ENCODE results near the gene ATG16L2.

ATG16L2 gene, protein sequence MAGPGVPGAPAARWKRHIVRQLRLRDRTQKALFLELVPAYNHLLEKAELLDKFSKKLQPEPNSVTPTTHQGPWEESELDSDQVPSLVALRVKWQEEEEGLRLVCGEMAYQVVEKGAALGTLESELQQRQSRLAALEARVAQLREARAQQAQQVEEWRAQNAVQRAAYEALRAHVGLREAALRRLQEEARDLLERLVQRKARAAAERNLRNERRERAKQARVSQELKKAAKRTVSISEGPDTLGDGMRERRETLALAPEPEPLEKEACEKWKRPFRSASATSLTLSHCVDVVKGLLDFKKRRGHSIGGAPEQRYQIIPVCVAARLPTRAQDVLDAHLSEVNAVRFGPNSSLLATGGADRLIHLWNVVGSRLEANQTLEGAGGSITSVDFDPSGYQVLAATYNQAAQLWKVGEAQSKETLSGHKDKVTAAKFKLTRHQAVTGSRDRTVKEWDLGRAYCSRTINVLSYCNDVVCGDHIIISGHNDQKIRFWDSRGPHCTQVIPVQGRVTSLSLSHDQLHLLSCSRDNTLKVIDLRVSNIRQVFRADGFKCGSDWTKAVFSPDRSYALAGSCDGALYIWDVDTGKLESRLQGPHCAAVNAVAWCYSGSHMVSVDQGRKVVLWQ

DNA sequence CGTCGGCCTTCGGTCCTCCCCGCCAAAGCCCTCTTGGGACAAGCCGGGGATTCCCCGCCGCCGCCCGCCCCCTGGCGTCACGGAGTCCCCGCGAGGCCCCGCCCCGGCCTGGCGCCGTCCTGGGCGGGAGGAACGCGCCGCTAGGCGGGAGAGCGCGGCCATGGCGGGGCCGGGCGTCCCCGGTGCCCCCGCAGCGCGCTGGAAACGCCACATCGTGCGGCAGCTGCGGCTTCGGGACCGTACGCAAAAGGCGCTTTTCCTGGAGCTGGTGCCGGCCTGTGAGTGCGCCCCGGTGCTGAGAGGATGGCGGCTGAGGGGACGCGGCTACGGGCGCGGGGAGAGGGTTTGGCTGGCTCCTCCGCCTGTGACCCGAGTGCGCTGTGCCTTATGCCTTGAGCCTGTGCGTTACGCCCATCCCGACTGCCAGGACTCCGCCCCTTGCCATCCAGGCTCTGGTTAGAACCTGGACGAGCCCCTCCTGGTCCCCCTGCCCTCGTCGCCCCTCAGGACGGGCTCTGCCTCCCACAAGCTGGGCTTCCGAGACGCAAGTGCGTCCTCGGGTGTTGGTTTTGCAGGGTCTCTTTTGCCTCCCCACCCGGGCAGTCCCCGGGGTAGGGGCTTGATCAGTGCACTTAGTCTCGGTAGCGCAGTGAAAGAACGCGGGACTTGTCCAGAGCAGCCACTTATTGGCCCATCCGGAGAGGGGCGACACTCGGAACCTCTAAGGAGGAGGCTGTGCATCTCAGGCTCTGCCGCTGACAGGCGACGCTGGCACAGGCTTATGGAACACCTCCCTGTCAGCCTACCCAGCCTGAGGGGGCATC is at the start of gene ATG16L2:
Gene ATG16L2, plus strand, starts transcription at position 126 of the 824 bp plus-strand sequence. Its CDS starts 35 bp downstream, at position 161.
- peak; percentile 93 for DNase-seq (ENCODE audit: low spot score)

DNA sequence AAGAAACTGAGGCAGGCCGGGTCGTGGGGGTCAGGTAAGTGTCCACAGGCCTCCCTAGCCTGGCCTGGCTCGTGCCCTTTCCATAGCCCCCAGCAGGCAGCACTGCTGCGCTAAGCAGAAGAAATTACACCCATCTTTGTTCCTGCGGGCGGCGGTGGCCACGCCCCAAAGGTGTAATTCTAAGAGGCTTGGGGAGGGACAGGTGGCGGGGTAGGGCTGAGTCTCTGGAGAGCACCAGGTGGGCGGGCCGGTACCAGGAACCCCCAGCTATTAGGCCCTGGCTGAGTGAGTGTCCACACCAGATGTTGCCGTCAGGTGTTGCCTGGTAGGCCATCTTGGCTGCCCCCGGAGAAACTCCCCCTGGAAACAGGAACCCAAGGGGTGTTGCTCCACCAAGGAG is 49.7 kb upstream of the ATG16L2 start:
- DNase-seq (ENCODE audit: low spot score) = no peak

DNA sequence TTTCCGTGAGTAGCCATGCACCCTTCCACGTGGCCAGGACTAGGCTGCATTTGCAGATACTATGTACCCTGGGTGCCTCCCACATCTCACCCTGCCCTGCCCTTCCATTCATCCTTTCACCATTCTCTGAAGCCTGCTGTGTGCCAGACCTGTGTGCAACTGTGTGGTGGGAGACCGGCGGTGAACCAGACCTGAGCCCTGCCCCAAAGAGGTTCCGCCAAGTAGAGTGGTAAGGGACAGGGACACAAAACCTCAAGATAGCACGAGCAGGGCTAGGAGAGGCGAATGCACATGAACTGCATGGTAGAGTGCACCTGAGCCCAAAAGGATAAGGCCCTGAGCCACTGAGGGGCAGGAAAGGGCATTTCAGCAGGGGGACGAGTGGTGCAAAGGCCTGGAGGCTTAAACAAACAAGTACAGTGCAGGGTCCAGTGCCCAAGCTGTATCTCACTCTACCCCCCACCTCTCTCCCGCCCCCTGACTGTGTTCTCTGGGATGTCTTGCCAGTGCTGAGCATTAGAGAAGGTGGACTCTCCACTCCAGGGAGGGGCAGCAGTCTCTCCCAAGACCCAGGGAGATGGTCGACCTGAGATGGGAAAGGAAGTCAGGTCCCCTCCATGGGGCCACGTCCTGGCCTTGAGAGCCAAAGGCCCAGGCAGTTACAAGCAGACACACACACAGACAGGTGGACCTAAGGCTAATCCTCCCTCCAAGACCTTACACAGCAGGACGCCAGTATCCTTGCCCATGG is 47.9 kb upstream of the ATG16L2 start:
- DNase-seq (ENCODE audit: low spot score) = no peak

DNA sequence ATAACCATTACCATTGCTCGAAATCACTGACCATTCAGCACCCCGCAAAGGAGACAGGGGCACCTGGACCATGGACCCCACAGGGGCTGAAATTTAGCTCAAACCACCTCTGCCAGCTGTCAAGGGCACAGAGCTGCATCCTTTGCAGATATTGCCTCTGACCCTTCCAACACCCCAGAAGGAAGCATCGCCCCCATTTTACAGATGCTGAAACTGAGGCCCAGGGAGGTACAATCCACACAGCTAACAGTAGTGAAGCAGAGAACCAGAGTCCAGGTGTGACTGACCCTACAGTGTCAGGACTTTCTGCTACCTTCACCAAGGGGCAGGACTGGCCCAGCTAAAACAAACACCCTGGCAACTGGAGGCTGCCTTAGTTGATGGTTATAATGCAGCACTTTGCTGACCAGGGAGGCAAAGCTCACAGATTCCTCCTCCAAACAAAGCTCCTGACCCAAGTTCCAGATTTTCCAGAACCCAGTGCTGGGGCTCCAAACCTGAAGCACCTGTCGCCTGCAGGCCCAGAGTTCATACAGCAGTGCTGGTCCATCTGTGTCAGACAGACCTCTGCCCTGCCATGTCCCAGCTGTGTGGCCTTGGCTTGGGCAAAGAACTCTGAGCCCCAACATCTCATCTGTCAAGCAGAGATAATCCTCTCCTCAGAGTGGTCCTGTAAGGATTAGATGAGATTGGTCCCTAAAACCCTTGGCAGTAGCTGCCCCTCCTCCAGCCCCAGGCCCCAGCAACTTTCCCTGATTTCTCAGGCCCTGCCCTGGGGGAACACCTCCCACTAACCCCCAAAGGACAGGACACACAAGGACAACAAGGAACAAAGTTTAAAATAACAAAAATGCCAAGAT is 46.8 kb upstream of the ATG16L2 start:
- no peak for DNase-seq (ENCODE audit: low spot score)

DNA sequence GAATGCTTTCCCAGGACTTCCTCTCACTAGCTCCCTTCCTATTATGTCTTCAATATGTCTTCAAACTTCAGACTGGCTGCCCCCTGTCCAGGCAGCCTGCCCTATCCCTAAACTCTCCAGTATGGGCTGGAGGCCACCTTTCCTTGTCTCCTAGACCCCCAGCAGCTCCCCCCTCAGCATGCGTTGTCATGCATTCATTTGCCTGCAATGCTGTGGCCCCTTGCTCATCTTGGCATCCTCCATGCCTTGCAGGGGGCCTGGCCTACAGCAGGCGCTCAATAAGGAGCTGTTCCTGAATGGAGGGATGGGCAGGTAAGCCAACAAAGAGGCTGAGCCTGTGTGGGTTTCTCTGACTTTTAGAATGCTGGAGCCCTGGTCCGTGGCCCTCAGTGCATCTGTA is 45.6 kb upstream of the ATG16L2 start:
- no peak for DNase-seq (ENCODE audit: low spot score)

DNA sequence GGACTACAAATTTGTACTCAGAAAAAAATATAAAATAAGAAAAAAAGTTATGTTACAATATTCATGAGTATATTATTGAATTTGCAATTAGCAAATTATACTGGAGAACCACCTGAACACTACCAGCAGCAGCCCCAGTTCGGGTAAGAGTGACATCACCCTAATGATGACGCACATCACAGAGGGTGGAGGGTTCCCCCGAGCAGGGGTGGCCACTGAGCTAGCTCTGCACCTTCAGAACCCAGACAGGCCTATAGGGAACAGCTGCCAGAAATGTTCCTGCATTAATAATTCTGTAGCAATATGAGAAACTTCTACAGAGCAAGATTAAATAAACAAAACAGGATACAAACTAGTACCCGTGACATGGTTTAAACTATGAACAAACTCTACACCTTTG is 44.5 kb upstream of the ATG16L2 start:
- no peak for DNase-seq (ENCODE audit: low spot score)

DNA sequence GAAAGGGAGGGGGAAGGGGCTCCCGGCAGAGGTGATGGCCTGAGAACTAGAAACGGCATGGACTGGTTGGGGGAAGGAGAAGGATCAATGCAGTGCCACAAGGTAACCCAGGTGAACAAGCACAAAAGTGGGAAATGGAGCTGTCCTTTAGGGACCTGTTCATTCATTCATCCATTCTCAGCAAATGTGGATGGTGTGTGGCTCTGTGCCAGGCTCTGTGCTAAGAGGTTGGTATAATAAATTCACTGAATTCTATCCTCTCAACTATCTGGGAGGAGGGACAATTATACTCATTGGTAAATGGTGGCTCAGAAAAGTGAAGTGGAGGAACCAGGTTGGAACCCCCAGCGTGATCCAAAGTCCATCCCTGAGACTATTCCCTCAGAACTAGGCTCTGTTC is 43.4 kb upstream of the ATG16L2 start:
- no peak for DNase-seq (ENCODE audit: low spot score)

DNA sequence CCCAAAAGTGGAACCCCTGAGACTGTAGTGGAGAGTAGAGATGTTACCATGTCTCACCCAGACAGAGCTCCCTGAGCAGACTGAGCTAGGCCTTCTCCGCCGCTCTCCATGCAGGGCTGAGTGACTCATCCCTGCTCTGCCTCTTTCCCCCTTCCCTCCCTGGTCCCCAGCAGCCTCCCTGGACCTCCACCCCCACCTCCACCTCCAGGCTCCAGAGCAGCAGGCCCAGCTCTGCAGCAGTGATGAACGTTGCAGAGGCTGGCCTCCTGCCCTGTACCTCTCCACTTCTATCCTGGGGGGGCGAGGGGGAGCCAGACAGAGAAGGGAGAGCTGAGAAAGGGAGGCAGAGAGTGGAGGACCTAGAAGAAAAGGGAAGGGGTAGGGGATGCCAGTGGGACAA is 42.7 kb upstream of the ATG16L2 start:
- DNase-seq (ENCODE audit: low spot score) = no peak

DNA sequence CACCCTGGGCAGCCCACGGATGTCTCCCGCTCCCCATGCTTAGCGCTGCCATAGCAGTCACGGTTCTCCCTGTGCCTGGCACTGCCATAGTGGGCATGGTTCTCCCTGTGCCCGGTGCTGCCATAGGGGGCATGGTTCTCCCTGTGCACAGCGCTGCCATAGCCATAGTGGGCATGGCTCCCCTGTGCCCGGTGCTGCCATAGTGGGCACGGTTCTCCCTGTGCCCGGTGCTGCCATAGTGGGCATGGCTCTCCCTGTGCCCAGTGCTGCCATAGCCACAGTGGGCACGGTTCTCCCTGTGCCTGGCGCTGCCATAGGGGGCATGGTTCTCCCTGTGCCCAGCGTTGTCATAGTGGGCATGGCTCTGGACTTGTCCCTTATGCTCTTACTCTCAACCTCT is 42.2 kb upstream of the ATG16L2 start:
- no peak for DNase-seq (ENCODE audit: low spot score)

DNA sequence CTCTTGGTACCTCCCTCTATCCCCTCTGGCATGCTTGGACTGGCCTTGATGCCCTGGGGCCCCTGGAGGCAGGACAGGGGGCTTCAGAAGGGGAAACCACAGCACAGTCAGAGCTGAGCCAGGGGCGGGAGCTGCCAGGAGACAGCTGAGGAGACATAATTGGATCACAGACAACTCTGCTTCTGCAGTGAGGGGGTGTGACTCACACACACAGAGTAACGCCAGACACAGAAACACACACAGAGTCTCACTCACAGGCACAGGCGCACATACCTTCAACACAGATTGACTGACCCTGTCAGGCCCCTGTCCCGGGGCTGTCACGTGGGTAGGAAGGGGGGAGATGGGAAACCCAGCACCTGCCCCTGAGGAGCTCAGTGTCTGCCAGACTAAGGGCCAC is 40.9 kb upstream of the ATG16L2 start:
- DNase-seq (ENCODE audit: low spot score) = no peak

DNA sequence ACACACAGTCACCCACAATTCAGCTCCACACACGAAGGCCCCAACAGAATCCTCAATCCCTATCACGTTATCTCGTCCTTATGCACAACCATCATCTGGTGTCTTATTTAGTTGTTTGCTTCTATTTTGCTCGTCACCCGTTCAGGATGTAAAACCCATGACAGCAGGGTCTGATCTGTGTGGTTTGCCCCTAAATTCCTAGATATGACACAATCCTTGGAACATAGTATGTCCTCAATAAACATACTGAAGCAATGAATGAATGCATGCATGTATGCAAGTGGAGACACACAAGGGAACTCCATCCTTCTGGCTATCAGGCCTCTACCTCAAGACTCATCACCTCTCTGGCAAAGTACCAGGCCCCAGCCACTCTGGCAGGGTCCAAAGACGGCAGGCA is 40.5 kb upstream of the ATG16L2 start:
- no peak for DNase-seq (ENCODE audit: low spot score)

DNA sequence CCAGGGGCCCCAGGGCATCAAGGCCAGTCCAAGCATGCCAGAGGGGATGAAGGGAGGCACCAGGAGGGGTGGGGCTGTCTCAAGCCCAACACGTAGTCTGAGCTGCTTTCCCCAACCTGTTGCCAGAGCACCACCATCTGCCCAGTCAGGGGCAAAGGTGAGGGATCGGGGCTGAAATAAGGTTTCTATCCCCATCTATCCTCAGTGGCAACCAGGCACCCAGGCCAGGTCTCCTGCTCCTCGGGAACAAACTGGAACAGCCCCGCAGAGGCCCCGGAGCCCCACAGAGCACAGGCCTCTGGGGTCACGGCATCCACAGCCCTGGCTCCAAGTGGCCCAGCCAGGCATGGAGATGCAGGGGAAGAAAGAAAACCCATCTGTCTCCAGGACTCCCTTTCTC is 39.7 kb upstream of the ATG16L2 start:
- DNase-seq (ENCODE audit: low spot score) = no peak

DNA sequence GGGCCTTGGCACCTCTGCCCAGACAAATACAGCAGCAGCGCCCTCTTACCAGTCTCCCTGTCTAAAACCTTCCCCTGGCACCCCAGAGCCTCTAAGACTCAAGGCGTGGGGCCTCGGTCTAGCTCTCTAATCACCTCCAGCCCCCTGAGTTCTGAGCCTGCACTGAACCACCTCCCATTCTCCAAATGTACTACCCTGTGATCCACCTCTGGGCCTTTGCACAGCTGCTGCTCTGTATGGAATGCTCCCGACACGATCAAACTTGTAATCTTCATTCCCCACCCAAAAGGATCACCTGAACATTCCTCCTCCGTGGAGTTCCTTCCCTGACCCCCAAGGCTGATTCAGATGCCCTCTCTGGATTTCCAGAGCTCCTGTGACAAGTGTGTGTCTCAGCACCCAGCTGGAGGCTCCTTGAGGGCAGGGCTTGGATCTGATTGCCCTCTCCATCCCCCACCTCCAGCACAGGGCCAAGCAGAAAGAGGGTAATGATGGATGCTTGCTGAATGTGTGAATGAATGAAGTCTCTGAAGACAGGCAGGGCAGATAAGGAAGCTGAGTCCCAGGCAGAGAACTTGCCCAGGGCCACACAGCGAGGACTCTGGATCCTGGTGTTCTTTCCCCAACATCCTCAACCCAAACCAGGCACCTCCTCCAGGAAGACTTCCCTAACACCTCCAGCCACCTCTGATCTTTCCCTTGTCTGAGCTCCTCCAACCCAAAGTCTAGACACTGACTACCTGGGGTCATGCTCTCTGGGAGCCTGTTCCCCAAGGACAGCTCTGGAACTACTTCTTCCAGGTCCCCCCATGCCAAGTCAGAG is 38.7 kb upstream of the ATG16L2 start:
- DNase-seq (ENCODE audit: low spot score) = no peak

DNA sequence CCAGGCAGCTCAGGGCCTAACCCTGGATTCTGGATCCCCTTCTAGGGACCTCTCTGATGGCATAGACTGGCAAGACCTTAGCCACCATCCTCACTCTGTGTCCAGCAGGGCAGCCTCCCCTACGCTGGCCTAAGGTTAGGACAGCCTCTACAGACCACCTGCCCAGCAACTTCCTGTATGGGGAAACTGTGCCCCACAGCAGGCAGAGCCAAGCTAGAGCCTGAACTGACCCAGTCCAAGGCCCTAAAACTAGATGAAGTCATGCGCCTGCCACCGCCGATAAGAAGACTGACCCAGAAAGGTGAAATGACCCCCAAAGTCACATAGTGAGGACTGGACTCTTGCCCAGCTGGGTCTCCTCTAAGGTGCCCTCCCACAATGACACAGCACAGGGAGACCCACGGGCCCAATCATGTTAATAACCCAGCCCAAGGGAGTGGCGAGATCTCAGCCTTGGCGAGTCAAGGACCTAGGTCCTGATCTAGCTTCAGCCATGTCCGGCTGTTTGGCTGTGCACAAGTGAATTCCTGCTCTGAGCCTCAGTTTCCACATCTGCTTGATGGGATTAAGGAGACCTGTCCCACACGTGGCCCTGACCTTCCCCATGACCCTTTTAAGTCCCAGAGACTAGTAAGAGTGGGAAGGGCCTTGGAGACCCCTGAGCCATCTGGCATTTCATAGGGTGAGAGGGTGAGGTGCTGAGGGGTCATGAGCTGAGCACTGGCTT is 37.9 kb upstream of the ATG16L2 start:
- no peak for DNase-seq (ENCODE audit: low spot score)

DNA sequence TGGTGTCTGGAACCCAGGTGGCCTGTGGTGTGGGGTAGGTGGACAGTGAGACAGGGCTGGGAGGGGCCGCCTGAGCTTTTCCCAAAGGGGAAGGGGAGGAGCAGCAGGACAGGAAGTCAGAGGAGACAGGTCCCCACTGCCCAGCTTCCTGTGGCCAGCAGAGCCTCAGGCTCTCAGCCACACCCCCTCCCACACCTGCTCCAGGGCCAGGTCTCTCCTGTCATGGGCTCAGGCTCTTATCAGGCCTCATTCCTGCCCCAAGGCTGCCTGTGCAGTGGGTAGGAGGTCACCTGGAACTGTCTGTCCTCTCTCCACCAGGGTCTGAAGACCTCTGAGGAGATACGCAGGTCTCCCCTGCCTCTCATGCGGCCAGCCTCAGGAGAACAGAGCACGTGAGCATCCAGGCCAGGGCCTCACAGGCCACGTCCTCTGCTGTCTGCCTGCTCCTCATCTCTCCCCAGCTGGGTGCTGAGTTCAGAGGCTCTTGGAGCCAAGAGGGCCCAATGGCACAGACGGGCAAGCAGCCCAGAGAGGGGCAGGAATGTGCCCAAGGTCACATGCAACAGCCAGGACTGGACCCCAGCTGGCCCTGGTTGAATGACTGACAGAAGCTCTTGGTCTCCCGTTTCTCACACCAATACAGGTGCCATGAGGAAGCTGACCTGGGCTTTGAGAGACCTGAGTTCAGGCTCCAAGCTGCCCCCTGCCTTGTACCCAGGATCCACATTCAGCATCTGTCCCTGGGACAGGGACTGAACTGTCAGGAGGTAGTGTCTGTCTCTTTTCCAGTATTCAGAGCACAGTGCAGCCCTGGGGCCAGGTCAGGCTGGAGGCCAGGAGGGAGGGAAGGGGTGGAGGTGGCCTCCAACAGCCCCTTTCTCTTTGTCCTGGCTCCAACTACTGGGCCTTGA is 37.1 kb upstream of the ATG16L2 start:
- DNase-seq (ENCODE audit: low spot score) = no peak

DNA sequence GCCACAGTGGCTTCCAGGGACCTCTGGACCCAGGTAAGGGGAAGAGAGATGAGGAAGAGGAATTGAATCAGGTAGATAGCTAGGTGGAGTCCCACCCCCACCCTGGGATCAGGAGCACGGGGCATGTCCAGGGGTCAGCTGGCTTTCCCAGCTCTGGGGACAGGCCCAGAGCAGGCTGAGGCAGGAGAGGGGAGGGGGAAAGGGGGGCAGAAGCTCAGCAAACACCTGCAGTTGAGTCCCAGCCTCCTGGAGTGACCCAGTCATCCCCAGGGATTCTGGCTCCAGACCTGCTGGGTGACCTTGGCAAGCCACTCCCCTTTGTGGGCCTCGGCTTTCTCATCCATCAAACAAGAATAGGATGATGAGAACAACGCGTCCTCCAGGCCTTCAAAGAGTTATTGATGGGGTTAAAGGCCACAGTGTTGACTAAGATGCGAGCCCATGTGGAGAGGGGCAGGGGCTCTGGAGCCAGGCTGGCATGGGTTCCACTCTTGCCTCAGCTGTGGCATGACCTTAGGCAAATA is 36.4 kb upstream of the ATG16L2 start:
- no peak for DNase-seq (ENCODE audit: low spot score)

DNA sequence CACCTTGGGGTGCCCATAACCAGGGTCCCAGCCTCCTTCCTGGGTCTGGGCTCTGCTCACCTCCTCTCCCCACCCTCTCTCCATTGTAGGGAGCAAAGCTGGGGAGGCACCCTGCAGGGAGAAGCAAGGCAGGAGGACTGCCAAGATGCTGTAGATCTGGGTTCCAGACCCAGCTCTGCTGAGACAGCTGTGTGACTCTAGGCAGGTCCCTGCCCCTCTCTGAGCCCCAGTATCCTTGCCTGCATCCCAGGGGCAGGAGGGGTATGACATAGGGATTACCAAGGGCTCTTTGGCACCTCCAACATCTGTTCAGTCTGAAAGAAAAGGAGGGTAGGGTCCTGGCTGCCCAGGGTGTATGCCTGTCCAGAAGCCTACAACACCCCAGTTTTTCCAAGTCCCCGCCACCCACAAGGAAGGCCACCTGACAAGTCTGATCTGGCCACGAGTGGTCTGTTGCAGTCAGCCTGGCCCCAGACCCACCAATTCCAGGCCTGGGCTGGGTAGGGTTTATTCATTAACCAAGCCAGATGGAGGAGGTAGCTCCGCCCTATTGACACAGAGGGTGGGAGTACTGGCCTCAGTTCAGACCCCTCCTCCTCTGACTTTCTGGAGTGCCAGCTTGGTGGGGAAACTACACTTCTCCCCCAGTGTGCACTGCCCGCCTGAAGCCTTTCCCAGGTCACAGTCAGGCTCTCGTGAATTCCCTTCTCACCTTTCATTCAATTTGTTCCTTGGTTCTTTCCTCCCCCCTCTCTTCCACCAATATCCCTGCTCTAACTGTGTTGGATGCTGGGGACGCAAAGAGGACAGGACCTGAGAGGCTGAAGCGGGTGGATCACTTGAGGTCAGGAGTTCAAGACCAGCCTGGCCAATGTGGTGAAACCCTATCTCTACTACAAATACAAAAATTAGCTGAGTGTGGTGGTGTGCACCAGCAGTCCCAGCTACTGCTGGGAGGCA is 35.4 kb upstream of the ATG16L2 start:
- no peak for DNase-seq (ENCODE audit: low spot score)
